Natural killer cell treated with Interleukin-12 subunit alpha and Interleukin-12 subunit beta and Interleukin-15 and Interleukin-18, amount 100 ng/mL, for 72 hours (primary cell): Measurements from ENCODE around the gene ARHGAP26. TPM values are rescaled to one million over a fixed set of nuclear protein-coding genes. Genes with fewer than 3 reads are reported as not detected.

ENCODE experiments used
- ATAC-seq, 2 donors: fragments of 150-1000 bp; cut with Tn5 transposase in 1 of 2; sonication (Bioruptor Pico), chemical (Tn5 transposase) in 1 of 2; 2 replicates each; pipeline ENCODE4 v1.10.0; 2021
- DNase-seq: peaks from one replicate; pipeline ENCODE4 v3.0.0; 2022; ENCODE audit warnings: low spot score
- H3K27ac Mint-ChIP-seq, 2 donors: 1 replicate in 1 of 2; 2 replicates in 1 of 2; pipeline ENCODE4 v1.8.0; 2022; ENCODE audit warnings: mixed read lengths in 2 of 2, mild to moderate bottlenecking in 1 of 2, moderate library complexity in 1 of 2
- H3K27me3 Mint-ChIP-seq, 2 donors: 1 replicate in 1 of 2; 2 replicates in 1 of 2; pipeline ENCODE4 v1.8.0; 2022; ENCODE audit warnings: mixed read lengths in 2 of 2
- H3K36me3 Mint-ChIP-seq: one replicate; pipeline ENCODE4 v1.8.0; 2022; ENCODE audit warnings: mixed read lengths
- H3K4me1 Mint-ChIP-seq, 2 donors: 1 replicate in 1 of 2; 2 replicates in 1 of 2; pipeline ENCODE4 v1.8.0; 2022; ENCODE audit warnings: low read depth in 2 of 2, mixed read lengths in 2 of 2, mild to moderate bottlenecking in 1 of 2
- H3K4me3 Mint-ChIP-seq: one replicate; pipeline ENCODE4 v1.8.0; 2022; ENCODE audit warnings: mixed read lengths
- H3K9me3 Mint-ChIP-seq: 2 replicates; pipeline ENCODE4 v1.8.0; 2022; ENCODE audit warnings: mixed read lengths
- total RNA-seq, 2 donors: library from RNA; stranded (reverse); gene quantifications; one replicate each; pipeline ENCODE4 v1.2.3, GENCODE V29; 2022

Gene ARHGAP26
- total RNA-seq, 2 donors from 2014 or later: 109 to 110 TPM

DNA sequence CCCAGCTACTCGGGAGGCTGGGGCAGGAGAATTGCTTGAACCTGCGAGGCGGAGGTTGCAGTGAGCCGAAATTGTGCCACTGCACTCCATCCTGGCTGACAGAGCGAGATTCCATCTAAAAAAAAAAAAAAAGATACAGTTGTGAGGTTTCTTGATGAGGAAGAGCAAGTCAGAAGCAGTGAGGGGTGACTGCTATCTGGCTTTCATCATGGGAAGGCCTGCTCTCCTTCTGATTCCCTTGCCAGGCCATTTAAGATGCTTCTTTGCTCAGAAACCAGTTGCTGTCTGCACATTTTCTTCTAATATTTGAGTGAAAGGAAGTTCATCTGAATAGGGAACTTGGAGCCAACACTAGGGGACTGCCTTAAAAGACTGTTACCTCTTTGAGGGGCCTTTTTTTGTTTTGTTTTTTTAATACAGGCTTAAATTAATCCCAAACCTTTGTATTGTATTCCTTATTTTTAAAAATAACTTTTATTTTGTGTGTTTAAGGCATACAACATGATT, 201.9 kb downstream of the ARHGAP26 start:
- peaks cover 21% of the 10 kb centered on the region for H3K36me3 Mint-ChIP-seq
- peaks cover 7% of the 10 kb centered on the region for H3K9me3 Mint-ChIP-seq
- peak overlapping the region; percentile 82 for H3K4me3 Mint-ChIP-seq
- peak overlapping the region; percentile 94 to 96 for H3K27ac Mint-ChIP-seq
- no peak for ATAC-seq
- no peak for DNase-seq
- no peaks in the 10 kb centered on the region for H3K27me3 Mint-ChIP-seq
- peaks cover 81 to 89% of the 10 kb centered on the region in 2 donors for H3K4me1 Mint-ChIP-seq

DNA sequence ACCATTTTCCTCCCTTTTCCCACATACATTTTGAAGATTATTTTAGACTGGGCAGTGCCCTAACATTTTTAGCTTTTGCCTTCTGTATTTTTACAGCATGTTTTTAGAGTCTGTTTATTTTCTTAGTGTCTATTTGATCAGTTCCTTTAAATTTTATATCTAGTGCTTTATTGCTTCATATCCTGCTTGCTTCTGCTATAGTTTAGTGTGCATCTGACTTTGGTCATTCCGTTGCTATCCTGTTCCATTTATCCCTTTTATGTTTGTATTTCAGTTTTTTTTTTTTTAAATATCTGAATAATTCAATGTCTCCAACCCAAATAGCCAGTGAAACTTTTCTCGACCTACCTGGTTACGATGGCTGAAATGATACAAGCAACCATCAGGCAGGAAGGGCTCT, 203.8 kb downstream of the ARHGAP26 start:
- ATAC-seq (no peak), DNase-seq (no peak)
- Mint-ChIP-seq H3K27ac (peak overlapping the region; percentile 94 to 96), H3K27me3 (no peaks in the 10 kb centered on the region), H3K36me3 (peaks cover 22% of the 10 kb centered on the region), H3K4me3 (peak overlapping the region; percentile 82), H3K4me1 (peaks cover 83 to 98% of the 10 kb centered on the region in 2 donors), H3K9me3 (peaks cover 9% of the 10 kb centered on the region)

DNA sequence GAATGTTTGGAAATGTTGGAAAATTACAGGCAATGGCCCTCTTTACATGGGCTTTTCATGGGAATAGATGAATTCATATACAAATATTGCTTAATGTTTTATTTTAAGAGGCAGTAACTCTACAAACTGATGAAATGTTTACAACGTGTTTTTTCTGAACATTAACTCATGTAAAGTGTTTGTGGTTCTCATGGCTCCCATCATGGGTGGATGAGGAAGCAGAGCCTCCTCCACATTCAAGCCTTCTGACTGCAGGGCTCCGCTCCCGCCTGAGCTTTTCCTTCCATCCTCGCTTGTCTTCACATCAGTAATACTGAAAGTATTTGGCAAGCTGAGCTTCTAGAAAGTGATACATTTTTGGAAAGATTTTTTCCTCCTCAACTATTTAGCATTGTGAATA, 204.2 kb downstream of the ARHGAP26 start:
- peaks cover 85 to 99% of the 10 kb centered on the region in 2 donors for H3K4me1 Mint-ChIP-seq
- peak overlapping the region; percentile 82 for H3K4me3 Mint-ChIP-seq

DNA sequence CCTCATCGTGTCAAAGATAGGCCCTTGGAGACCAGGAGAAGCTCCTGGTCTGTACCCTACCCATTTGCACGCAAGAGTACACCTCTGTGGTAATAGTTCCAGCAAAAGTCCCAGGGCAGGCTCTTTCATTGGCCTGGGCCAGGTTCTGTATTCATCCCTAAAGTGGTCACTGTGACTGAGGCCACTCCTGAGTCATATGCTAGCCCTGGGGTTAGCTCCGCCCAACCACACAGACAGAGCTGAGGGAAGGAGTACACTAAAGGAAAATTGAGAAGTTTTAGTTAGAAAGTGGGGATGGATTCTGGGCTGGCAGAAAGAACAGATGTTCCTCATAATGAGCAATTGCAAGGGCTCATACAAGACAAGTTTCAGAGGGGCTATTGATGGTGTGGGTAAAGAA, 206.7 kb downstream of the ARHGAP26 start:
- DNase-seq (peak; percentile 66), ATAC-seq (peak; percentile 78 to 82)
- Mint-ChIP-seq H3K4me1 (peaks cover 85 to 97% of the 10 kb centered on the region in 2 donors), H3K4me3 (peak overlapping the region; percentile 82), H3K36me3 (peaks cover 25% of the 10 kb centered on the region), H3K27me3 (no peaks in the 10 kb centered on the region), H3K9me3 (peaks cover 10% of the 10 kb centered on the region), H3K27ac (peak overlapping the region; percentile 94 to 96)

More for the DNA sequence above, 204.2 kb downstream of the ARHGAP26 start:
- H3K27me3 Mint-ChIP-seq: no peaks in the 10 kb centered on the region
- H3K9me3 Mint-ChIP-seq: peaks cover 9% of the 10 kb centered on the region
- DNase-seq: no peak
- H3K27ac Mint-ChIP-seq: peak overlapping the region; percentile 94 to 96
- ATAC-seq: peak in 1 of 2 donors; percentile 62
- peaks cover 25% of the 10 kb centered on the region for H3K36me3 Mint-ChIP-seq

DNA sequence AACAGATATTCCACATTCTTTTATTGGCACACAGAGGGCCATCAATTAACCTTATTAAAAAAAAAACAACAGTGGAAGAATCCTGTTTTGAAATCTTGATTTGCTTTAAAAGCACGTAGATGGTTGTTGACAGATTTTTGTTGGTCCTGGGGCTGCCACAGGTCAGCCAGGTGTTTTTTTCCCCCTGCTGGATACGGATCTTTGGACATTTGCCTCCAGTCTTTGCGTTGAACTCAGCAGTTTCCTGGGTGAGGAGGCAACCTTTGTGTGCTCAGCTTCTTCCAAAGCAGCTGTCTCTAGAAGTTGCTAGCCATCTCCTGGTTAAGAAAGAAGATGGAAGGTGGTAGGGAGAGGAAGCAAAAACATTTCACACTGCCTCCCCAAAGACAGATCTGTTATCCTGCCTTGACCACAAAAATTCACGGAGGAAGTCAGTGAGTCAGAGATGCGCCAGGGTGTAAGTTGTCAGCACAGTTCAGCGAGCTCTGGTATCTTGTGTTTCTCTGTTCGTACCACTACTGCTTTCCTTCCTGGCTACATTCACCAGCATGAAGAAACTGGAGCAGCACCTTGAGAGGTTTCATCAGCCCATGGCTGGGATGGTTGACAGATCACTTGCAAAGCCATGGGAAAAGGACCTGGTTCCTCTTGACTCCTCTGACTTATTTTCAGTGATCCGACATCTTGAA, 207.3 kb downstream of the ARHGAP26 start:
- Mint-ChIP-seq H3K27me3 (no peaks in the 10 kb centered on the region), H3K4me3 (peak overlapping the region; percentile 82), H3K9me3 (peaks cover 10% of the 10 kb centered on the region), H3K4me1 (peaks cover 86 to 97% of the 10 kb centered on the region in 2 donors), H3K36me3 (peaks cover 25% of the 10 kb centered on the region), H3K27ac (peak overlapping the region; percentile 94 to 96)
- ATAC-seq (peak; percentile 91 to 95), DNase-seq (peak; percentile 89)

DNA sequence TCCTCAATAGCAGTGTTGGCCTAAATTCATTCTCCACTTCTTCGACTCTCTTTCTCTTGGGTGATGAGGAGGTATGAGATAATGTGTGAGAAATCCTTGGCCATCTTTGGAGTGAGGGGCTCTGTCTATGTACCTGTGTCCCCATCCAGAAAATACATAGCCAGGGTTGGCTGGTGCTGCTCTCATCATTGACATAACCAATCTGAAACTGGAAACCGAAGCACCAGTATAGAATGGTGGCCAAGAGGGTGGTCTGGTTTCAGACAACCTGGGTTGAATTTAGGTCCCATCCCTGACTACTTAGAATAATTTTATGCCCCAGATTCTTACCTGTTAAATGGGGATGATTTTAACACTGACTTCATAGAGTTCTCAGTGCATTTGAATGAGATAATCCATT, 208.1 kb downstream of the ARHGAP26 start:
- peak overlapping the region; percentile 94 to 96 for H3K27ac Mint-ChIP-seq
- peaks cover 10% of the 10 kb centered on the region for H3K9me3 Mint-ChIP-seq
- peak overlapping the region; percentile 82 for H3K4me3 Mint-ChIP-seq
- ATAC-seq (no peak), DNase-seq (no peak)
- peaks cover 25% of the 10 kb centered on the region for H3K36me3 Mint-ChIP-seq
- no peaks in the 10 kb centered on the region for H3K27me3 Mint-ChIP-seq
- peaks cover 88 to 93% of the 10 kb centered on the region in 2 donors for H3K4me1 Mint-ChIP-seq

DNA sequence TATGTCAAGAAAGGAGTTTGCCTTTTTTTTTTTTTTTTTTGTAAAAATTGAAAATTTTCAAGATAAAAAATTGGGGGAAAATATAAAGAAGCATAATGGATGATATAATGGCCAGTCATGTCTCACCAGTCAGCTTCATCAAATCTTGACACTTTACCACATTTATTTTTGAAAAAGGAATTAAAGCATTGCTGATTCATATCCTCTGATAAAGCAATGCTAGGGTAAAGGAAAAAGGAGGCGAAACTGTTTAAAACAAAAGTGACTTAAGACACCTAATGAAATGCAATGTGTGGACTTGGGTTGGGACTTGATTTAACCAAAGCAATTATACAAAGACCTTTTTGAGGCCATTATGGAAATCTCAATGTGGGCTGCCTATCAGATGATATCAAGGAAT, 208.5 kb downstream of the ARHGAP26 start:
- DNase-seq (no peak), ATAC-seq (no peak)
- H3K36me3 Mint-ChIP-seq: peaks cover 25% of the 10 kb centered on the region
- peaks cover 10% of the 10 kb centered on the region for H3K9me3 Mint-ChIP-seq
- peak overlapping the region; percentile 94 to 96 for H3K27ac Mint-ChIP-seq
- no peaks in the 10 kb centered on the region for H3K27me3 Mint-ChIP-seq
- H3K4me3 Mint-ChIP-seq: peak overlapping the region; percentile 82
- peaks cover 87 to 90% of the 10 kb centered on the region in 2 donors for H3K4me1 Mint-ChIP-seq

DNA sequence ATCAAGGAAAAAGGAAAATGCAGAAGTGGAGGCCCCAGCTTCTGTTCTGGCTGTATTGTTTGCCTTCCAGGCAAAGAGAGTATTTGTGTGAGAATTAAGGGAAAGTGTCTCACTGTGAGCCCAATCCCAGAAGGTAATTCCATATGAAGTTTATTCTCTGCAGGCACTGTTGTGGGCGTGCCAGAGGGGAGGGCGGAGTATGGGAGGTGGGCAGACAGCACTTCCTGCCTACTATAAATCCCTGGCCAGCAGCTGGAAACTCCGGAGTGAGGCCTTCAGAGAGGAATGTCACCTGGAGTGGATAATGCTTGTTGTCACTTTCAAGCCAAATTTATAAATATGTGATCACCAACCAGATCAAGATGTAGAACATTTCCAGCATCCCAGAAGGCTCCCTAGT, 209.5 kb downstream of the ARHGAP26 start:
- Mint-ChIP-seq H3K4me1 (peaks cover 86 to 90% of the 10 kb centered on the region in 2 donors), H3K27me3 (no peaks in the 10 kb centered on the region), H3K4me3 (peak overlapping the region; percentile 82), H3K27ac (peak overlapping the region; percentile 94 to 96), H3K36me3 (peaks cover 25% of the 10 kb centered on the region), H3K9me3 (peaks cover 9% of the 10 kb centered on the region)
- ATAC-seq (no peak), DNase-seq (no peak)

DNA sequence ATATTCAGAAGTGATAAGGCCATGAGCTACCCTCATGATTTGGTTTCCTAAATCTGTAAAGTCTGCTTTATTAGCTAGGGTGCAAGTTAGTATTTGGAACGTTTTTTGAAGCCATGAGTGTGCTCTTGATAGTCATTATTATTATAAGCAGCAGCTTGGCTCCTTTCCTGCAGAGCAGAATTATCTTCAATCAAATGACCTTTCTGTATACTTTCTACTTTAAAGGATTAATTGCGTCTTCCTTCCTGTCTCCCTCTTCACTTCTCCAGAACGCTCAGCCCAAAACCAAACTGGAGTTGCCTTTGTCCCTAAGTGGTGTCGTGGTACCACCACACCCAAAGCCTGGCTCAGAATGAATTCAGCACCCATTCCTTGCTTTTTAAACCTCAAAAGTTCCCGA, 211.3 kb downstream of the ARHGAP26 start:
- DNase-seq (no peak), ATAC-seq (no peak)
- Mint-ChIP-seq H3K27me3 (no peaks in the 10 kb centered on the region), H3K36me3 (peaks cover 28% of the 10 kb centered on the region), H3K4me1 (peaks cover 76 to 80% of the 10 kb centered on the region in 2 donors), H3K27ac (peak overlapping the region; percentile 94 to 96), H3K9me3 (peaks cover 9% of the 10 kb centered on the region), H3K4me3 (peak overlapping the region; percentile 89)

DNA sequence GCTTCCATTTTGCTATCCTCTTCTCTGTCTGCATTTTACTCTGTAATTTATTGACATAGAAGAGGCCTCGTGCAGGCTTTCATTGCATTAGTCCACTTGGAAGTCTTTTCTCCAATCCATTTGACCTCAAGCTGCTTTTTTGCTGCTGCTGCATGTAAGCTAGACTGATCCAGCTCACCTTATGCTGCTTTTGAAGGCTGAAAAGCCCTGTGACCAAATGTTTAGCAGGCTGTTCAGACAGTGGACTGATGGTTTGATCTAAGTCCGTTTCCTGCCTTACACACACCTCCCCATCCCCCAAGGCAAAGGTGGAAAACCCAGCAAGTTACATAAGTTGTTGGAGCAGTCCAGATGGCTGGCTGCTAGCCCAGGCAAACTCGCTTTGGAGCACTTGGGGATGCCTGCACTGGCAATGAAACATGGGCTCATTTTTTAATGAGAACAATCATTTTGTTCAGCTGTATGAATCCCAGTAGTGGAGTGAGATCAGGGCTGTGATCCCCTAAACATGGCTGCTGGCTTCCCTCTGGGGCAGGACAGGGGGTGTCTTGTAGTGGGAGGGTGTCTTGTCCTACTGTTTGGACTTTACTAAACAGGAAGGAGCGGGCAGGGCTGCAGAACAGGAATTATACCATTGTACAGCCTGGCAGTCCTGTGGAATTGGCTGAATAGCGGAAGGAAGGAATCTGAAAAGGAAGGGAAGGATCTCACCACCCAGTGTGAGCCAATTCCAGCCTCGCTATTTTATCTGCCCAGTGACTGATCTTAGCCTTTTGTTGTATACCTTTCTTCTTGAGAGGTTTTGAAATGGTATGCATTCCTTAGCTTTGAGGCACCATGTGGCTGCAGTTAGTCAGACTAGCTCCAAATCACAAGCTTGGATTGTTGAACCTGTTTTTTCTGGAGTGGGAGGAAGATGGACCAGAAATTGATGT, 212.0 kb downstream of the ARHGAP26 start:
- Mint-ChIP-seq H3K4me1 (peaks cover 76 to 80% of the 10 kb centered on the region in 2 donors), H3K9me3 (peaks cover 9% of the 10 kb centered on the region), H3K27ac (peak overlapping the region; percentile 94 to 96), H3K27me3 (no peaks in the 10 kb centered on the region), H3K4me3 (peak overlapping the region; percentile 89), H3K36me3 (peaks cover 35% of the 10 kb centered on the region)
- DNase-seq (no peak), ATAC-seq (no peak)

DNA sequence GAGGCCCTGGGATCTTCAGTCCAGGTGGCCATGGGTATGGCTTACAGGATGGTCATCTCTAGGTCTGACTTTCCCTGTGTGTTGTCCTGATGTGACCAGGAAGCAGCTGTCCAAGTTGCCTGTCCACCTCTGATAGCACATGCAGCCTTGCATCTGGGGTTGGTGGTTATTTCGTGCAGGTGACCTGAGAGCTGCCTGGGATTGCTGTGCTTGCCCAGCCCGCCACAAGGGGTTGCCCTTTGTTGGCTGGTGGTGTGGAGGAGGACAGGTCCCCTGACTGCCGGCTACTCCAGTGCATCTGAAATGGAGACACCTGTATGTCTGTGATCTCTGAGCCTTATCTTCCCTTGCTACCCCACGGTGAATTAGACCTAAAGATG, 212.6 kb downstream of the ARHGAP26 start:
- no peak for ATAC-seq
- peaks cover 9% of the 10 kb centered on the region for H3K9me3 Mint-ChIP-seq
- DNase-seq: no peak
- H3K36me3 Mint-ChIP-seq: peaks cover 35% of the 10 kb centered on the region
- no peaks in the 10 kb centered on the region for H3K27me3 Mint-ChIP-seq
- H3K4me3 Mint-ChIP-seq: peak overlapping the region; percentile 89
- H3K4me1 Mint-ChIP-seq: peaks cover 72 to 73% of the 10 kb centered on the region in 2 donors
- peak overlapping the region; percentile 94 to 96 for H3K27ac Mint-ChIP-seq

DNA sequence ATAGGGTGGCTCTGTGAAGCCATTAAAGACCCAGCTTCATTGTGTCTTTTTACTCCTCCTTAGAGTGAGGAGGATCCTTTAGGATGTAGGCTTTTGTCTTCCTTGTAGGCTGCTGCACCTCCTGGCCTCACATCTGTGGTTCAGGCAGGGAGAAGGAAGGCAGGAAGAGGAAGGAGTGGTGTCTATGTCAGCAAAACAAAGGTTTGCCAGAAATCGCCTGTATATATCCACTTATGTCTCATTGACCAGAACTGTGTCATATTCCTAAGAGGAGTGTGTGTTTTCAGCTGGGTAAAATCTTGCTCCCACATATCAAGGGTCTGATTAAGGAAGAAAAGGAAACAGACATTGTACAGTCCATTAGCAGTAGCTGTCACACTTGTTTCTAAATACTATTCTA, 213.8 kb downstream of the ARHGAP26 start:
- H3K27me3 Mint-ChIP-seq: no peaks in the 10 kb centered on the region
- H3K9me3 Mint-ChIP-seq: peaks cover 14% of the 10 kb centered on the region
- peak overlapping the region; percentile 39 for H3K4me3 Mint-ChIP-seq
- DNase-seq (no peak), ATAC-seq (no peak)
- H3K36me3 Mint-ChIP-seq: peaks cover 42% of the 10 kb centered on the region
- peaks cover 72 to 75% of the 10 kb centered on the region in 2 donors for H3K4me1 Mint-ChIP-seq
- peak overlapping the region; percentile 94 to 96 for H3K27ac Mint-ChIP-seq

DNA sequence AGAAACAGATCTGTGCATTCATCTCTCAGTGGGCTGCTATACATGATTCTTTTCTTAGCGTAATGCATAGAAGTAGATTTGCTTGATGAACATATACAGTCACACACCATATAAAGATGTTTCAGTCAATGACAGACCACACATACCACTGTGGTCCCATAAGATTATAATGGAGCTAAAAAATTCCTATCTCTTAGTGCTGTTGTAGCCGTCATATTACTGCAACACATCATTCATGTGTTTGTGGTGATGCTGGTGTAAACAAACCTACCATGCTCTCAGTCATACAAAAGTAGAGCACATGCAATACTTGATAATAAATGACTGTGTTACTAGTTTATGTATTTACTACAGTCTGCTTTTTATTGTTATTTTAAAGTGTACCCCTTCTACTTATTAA, 214.3 kb downstream of the ARHGAP26 start:
- Mint-ChIP-seq H3K4me1 (peaks cover 71 to 74% of the 10 kb centered on the region in 2 donors), H3K27me3 (no peaks in the 10 kb centered on the region), H3K9me3 (peaks cover 14% of the 10 kb centered on the region), H3K36me3 (peaks cover 44% of the 10 kb centered on the region), H3K27ac (peak overlapping the region; percentile 94 to 96), H3K4me3 (peak overlapping the region; percentile 56)
- peak in 1 of 2 donors; percentile 63 for ATAC-seq
- DNase-seq: no peak
